Measurements from ENCODE around the gene CYP4F22. TPM values are rescaled to one million over a fixed set of nuclear protein-coding genes. Genes with fewer than 3 reads are reported as not detected.

The CYP4F22 gene
- total RNA-seq, 1 experiment from 2014 or later = 78.3 TPM

- no peaks in the 10 kb centered on the region for H3K9me3 ChIP-seq (ENCODE audit: low read depth, low read length, poor library complexity, severe bottlenecking)
- no peak overlapping the region for H3K4me3 ChIP-seq (ENCODE audit: low read depth, low read length, poor library complexity, severe bottlenecking)
- H3K36me3 ChIP-seq (ENCODE audit: insufficient read depth, low read length, poor library complexity, severe bottlenecking) = peaks cover 73% of the 10 kb centered on the region
- no TSS peak for BruUV-seq (replicated peaks)
- intact Hi-C loops (cut with micrococcal nuclease; ENCODE audit: unreplicated experiment) = no loop called here
- no peak for DNase-seq (ENCODE audit: low spot score)
- H3K4me1 ChIP-seq (ENCODE audit: insufficient read depth, low read length, poor library complexity, severe bottlenecking) = no peaks in the 10 kb centered on the region
- H3K27me3 ChIP-seq (replicated peaks; ENCODE audit: insufficient read depth, low read depth, low read length, poor library complexity) = no peaks in the 10 kb centered on the region
- no peak for TF ChIP-seq EZH2 (IDR thresholded peaks at IDR 0.05; ENCODE audit: borderline replicate concordance, low read depth, low read length, poor library complexity, severe bottlenecking)
- no peak for TF ChIP-seq CTCF (conservative IDR thresholded peaks at IDR 0.05; ENCODE audit: low read depth, low read length)
- no peak overlapping the region for H3K27ac ChIP-seq (ENCODE audit: low read depth, low read length, poor library complexity, severe bottlenecking)
- POLR2A ChIA-PET (ENCODE audit: low non-redundant PET) = no interaction called here
- CTCF ChIA-PET = no interaction called here
These were observed 31.3 kb downstream of the CYP4F22 start for GRCh38 chr19:15539638-15540037.

GRCh38 chr19:15540435-15540834, 32.1 kb downstream of the CYP4F22 start:
- BruUV-seq (replicated peaks) = no TSS peak
- intact Hi-C loops (cut with micrococcal nuclease; ENCODE audit: unreplicated experiment) = no loop called here
- no peak for DNase-seq (ENCODE audit: low spot score)
- no peaks in the 10 kb centered on the region for H3K9me3 ChIP-seq (ENCODE audit: low read depth, low read length, poor library complexity, severe bottlenecking)
- H3K4me3 ChIP-seq (ENCODE audit: low read depth, low read length, poor library complexity, severe bottlenecking) = no peak overlapping the region
- ChIA-PET CTCF (no interaction called here), POLR2A (ENCODE audit: low non-redundant PET) (no interaction called here)
- no peaks in the 10 kb centered on the region for H3K4me1 ChIP-seq (ENCODE audit: insufficient read depth, low read length, poor library complexity, severe bottlenecking)
- no peak overlapping the region for H3K27ac ChIP-seq (ENCODE audit: low read depth, low read length, poor library complexity, severe bottlenecking)
- no peaks in the 10 kb centered on the region for H3K27me3 ChIP-seq (replicated peaks; ENCODE audit: insufficient read depth, low read depth, low read length, poor library complexity)
- TF ChIP-seq EZH2 (IDR thresholded peaks at IDR 0.05; ENCODE audit: borderline replicate concordance, low read depth, low read length, poor library complexity, severe bottlenecking) = no peak
- TF ChIP-seq CTCF (conservative IDR thresholded peaks at IDR 0.05; ENCODE audit: low read depth, low read length) = no peak
- H3K36me3 ChIP-seq (ENCODE audit: insufficient read depth, low read length, poor library complexity, severe bottlenecking) = peaks cover 65% of the 10 kb centered on the region

- Histone ChIP-seq H3K36me3 (ENCODE audit: insufficient read depth, low read length, poor library complexity, severe bottlenecking) (peaks cover 58% of the 10 kb centered on the region), H3K27me3 (replicated peaks; ENCODE audit: insufficient read depth, low read depth, low read length, poor library complexity) (no peaks in the 10 kb centered on the region), H3K27ac (ENCODE audit: low read depth, low read length, poor library complexity, severe bottlenecking) (no peak overlapping the region), H3K9me3 (ENCODE audit: low read depth, low read length, poor library complexity, severe bottlenecking) (no peaks in the 10 kb centered on the region), H3K4me3 (ENCODE audit: low read depth, low read length, poor library complexity, severe bottlenecking) (no peak overlapping the region), H3K4me1 (ENCODE audit: insufficient read depth, low read length, poor library complexity, severe bottlenecking) (no peaks in the 10 kb centered on the region)
- POLR2A ChIA-PET (ENCODE audit: low non-redundant PET) = no interaction called here
- CTCF ChIA-PET = no interaction called here
- intact Hi-C loops (cut with micrococcal nuclease; ENCODE audit: unreplicated experiment) = no loop called here
- TF ChIP-seq CTCF (conservative IDR thresholded peaks at IDR 0.05; ENCODE audit: low read depth, low read length) = no peak
- TF ChIP-seq EZH2 (IDR thresholded peaks at IDR 0.05; ENCODE audit: borderline replicate concordance, low read depth, low read length, poor library complexity, severe bottlenecking) = no peak
- no TSS peak for BruUV-seq (replicated peaks)
- no peak for DNase-seq (ENCODE audit: low spot score)
These were observed 36.0 kb downstream of the CYP4F22 start for GRCh38 chr19:15544283-15544682.
